Stimulated activated CD8-positive, alpha-beta memory T cell treated with anti-CD3 and anti-CD28 coated beads, Interleukin-4, amount 100 ng/mL, for 24 hours (primary cell): Measurements from ENCODE around the gene SLC4A11.

ENCODE experiments used
- DNase-seq: peaks from one replicate; pipeline ENCODE4 v3.0.0-alpha.2; 2020; ENCODE audit warnings: low read depth

The SLC4A11 gene

GRCh38 chr20:3239026-3239866, at the start of gene SLC4A11:
Gene SLC4A11, minus strand, starts transcription at chr20:3239190. Its CDS starts 53 bp downstream, at chr20:3239137.
- no peak for DNase-seq

- no peak for DNase-seq
These were observed 44.3 kb upstream of the SLC4A11 start for GRCh38 chr20:3283222-3283820.

- DNase-seq, result no peak
These were observed 43.6 kb upstream of the SLC4A11 start for GRCh38 chr20:3282271-3283221.

GRCh38 chr20:3281437-3281836, 42.4 kb upstream of the SLC4A11 start:
- DNase-seq, result no peak

- DNase-seq, result no peak
These were observed 40.8 kb upstream of the SLC4A11 start for GRCh38 chr20:3279761-3280160.

- DNase-seq, result no peak
These were observed 38.9 kb upstream of the SLC4A11 start for GRCh38 chr20:3277686-3278465.

- DNase-seq, result no peak
These were observed 37.7 kb upstream of the SLC4A11 start for GRCh38 chr20:3276680-3277015.

- no peak for DNase-seq
These were observed 37.1 kb upstream of the SLC4A11 start for GRCh38 chr20:3275966-3276679.

GRCh38 chr20:3275064-3275935, 36.3 kb upstream of the SLC4A11 start:
- DNase-seq, result no peak

GRCh38 chr20:3273371-3273770, 34.4 kb upstream of the SLC4A11 start:
- no peak for DNase-seq

- no peak for DNase-seq
These were observed 31.1 kb upstream of the SLC4A11 start for GRCh38 chr20:3270051-3270450.

GRCh38 chr20:3262566-3262965, 23.6 kb upstream of the SLC4A11 start:
- DNase-seq, result no peak

- no peak for DNase-seq
These were observed 19.4 kb upstream of the SLC4A11 start for GRCh38 chr20:3258429-3258828.

GRCh38 chr20:3255728-3256127, 16.7 kb upstream of the SLC4A11 start:
- DNase-seq, result no peak

- no peak for DNase-seq
These were observed 12.8 kb upstream of the SLC4A11 start for GRCh38 chr20:3251806-3252205.

GRCh38 chr20:3250091-3250504, 11.1 kb upstream of the SLC4A11 start:
- no peak for DNase-seq

- no peak for DNase-seq
These were observed 10.0 kb upstream of the SLC4A11 start for GRCh38 chr20:3248993-3249347.

- DNase-seq, result no peak
These were observed 9.4 kb upstream of the SLC4A11 start for GRCh38 chr20:3248167-3248992.

GRCh38 chr20:3247638-3248037, 8.6 kb upstream of the SLC4A11 start:
- DNase-seq, result no peak
